NT2/D1 (cell line): ENCODE measurements around the gene ZNF441.
"Not testable (repeated sequence)": the region's sequence is repeated elsewhere in the genome, so short reads cannot be mapped to it uniquely, and the experiment has no call there.

ENCODE experiments used
- DNase-seq: peaks from one replicate; pipeline ENCODE4 v3.0.0-alpha.2; 2011; ENCODE audit warnings: low read depth, low spot score
- H3K27me3 ChIP-seq: 2 replicates; pipeline ENCODE4 v1.6.0; 2011; ENCODE audit warnings: mild to moderate bottlenecking; ENCODE audit not compliant: insufficient read length, insufficient read depth
- H3K36me3 ChIP-seq: 2 replicates; pipeline ENCODE4 v1.6.1; 2011; ENCODE audit warnings: mild to moderate bottlenecking, low read length, mixed read lengths; ENCODE audit not compliant: insufficient read depth, insufficient read length
- H3K4me1 ChIP-seq: 2 replicates; pipeline ENCODE4 v1.5.1; 2011; ENCODE audit not compliant: insufficient read depth, insufficient read length
- H3K4me3 ChIP-seq: 2 replicates; pipeline ENCODE4 v1.5.1; 2011; ENCODE audit warnings: low read depth; ENCODE audit not compliant: insufficient read length
- H3K9ac ChIP-seq: 2 replicates; pipeline ENCODE4 v1.6.0; 2011; ENCODE audit warnings: low read depth; ENCODE audit not compliant: insufficient read length
- H3K9me3 ChIP-seq: 2 replicates; pipeline ENCODE4 v1.5.1; 2011; ENCODE audit warnings: mild to moderate bottlenecking, low read length; ENCODE audit not compliant: insufficient read depth
- SUZ12 ChIP-seq: IDR thresholded peaks from 2 replicates; pipeline ENCODE4 v1.6.1; 2011; ENCODE audit not compliant: insufficient read length, insufficient read depth; ENCODE audit errors: extremely low read depth
- YY1 ChIP-seq: IDR thresholded peaks from 2 replicates; pipeline ENCODE4 v1.6.1; 2011; ENCODE audit not compliant: insufficient read length, insufficient read depth
- ZNF274 ChIP-seq: IDR thresholded peaks from 2 replicates; pipeline ENCODE4 v1.6.1; 2011; ENCODE audit warnings: mild to moderate bottlenecking, low read depth, low read length

The ZNF441 gene

GRCh38 chr19:11759805-11760204 lies 7.0 kb upstream of the ZNF441 start:
- TF ChIP-seq YY1 (no peak), SUZ12 (no peak)
- no peak overlapping the region for H3K4me3 ChIP-seq
- no peak for DNase-seq
- no peak overlapping the region for H3K9ac ChIP-seq
- no peaks in the 10 kb centered on the region for H3K36me3 ChIP-seq
- peaks cover 17% of the 10 kb centered on the region for H3K9me3 ChIP-seq
- H3K4me1 ChIP-seq, result no peaks in the 10 kb centered on the region
- H3K27me3 ChIP-seq, result no peaks in the 10 kb centered on the region

- Histone ChIP-seq H3K9ac (no peak overlapping the region), H3K36me3 (no peaks in the 10 kb centered on the region), H3K9me3 (no peaks in the 10 kb centered on the region; the same call in 1 of the 2 replicates), H3K4me1 (peaks cover 4% of the 10 kb centered on the region), H3K27me3 (peaks cover 10% of the 10 kb centered on the region), H3K4me3 (no peak overlapping the region)
- TF ChIP-seq ZNF274 (no peak), SUZ12 (no peak), YY1 (no peak)
- no peak for DNase-seq
Observed at GRCh38 chr19:11763117-11763516, 3.7 kb upstream of the ZNF441 start.

- Histone ChIP-seq H3K36me3 (no peaks in the 10 kb centered on the region), H3K27me3 (peaks cover 15% of the 10 kb centered on the region), H3K4me1 (peaks cover 4% of the 10 kb centered on the region), H3K4me3 (no peak overlapping the region), H3K9me3 (no peaks in the 10 kb centered on the region), H3K9ac (no peak overlapping the region)
- no peak for DNase-seq
- TF ChIP-seq SUZ12, result no peak
- TF ChIP-seq ZNF274, result no peak
- no peak for TF ChIP-seq YY1
Observed at GRCh38 chr19:11763611-11764010, 3.2 kb upstream of the ZNF441 start.

- TF ChIP-seq SUZ12 (no peak), YY1 (no peak), ZNF274 (no peak)
- peak overlapping the region; percentile 75 for H3K9ac ChIP-seq
- peaks cover 4% of the 10 kb centered on the region for H3K4me1 ChIP-seq
- no peak for DNase-seq
- no peaks in the 10 kb centered on the region for H3K36me3 ChIP-seq
- peak overlapping the region; percentile 84 for H3K4me3 ChIP-seq
- peaks cover 23% of the 10 kb centered on the region; the same call in 1 of the 2 replicates for H3K9me3 ChIP-seq
- H3K27me3 ChIP-seq, result peaks cover 19% of the 10 kb centered on the region
Observed at GRCh38 chr19:11767633-11768133, 883 bp downstream of the ZNF441 start.

GRCh38 chr19:11769995-11770394 lies 3.2 kb downstream of the ZNF441 start:
- Histone ChIP-seq H3K9me3 (peaks cover 27% of the 10 kb centered on the region; the same call in 1 of the 2 replicates), H3K36me3 (no peaks in the 10 kb centered on the region), H3K9ac (no peak overlapping the region), H3K4me1 (peaks cover 4% of the 10 kb centered on the region), H3K27me3 (peaks cover 19% of the 10 kb centered on the region), H3K4me3 (no peak overlapping the region)
- no peak for TF ChIP-seq ZNF274
- TF ChIP-seq SUZ12, result no peak
- TF ChIP-seq YY1, result no peak
- no peak for DNase-seq

- H3K4me1 ChIP-seq, H3K4me3 ChIP-seq, H3K36me3 ChIP-seq, DNase-seq, H3K9ac ChIP-seq: not testable (repeated sequence)
- peaks cover 19% of the 10 kb centered on the region for H3K27me3 ChIP-seq
- peaks cover 27% of the 10 kb centered on the region; the same call in 1 of the 2 replicates for H3K9me3 ChIP-seq
Observed at GRCh38 chr19:11771520-11771919, 4.7 kb downstream of the ZNF441 start.

- Histone ChIP-seq H3K36me3 (peaks cover 27% of the 10 kb centered on the region), H3K9me3 (peaks cover 50% of the 10 kb centered on the region)
- not testable (repeated sequence) for DNase-seq, H3K27me3 ChIP-seq, H3K4me3 ChIP-seq, H3K9ac ChIP-seq, H3K4me1 ChIP-seq
Observed at GRCh38 chr19:11776669-11777068, 9.9 kb downstream of the ZNF441 start.

- Histone ChIP-seq H3K36me3 (peaks cover 27% of the 10 kb centered on the region), H3K4me3 (no peak overlapping the region), H3K9me3 (peaks cover 59% of the 10 kb centered on the region), H3K27me3 (no peaks in the 10 kb centered on the region), H3K4me1 (no peaks in the 10 kb centered on the region), H3K9ac (no peak overlapping the region)
- DNase-seq, result no peak
- no peak for TF ChIP-seq SUZ12
- TF ChIP-seq YY1, result no peak
- TF ChIP-seq ZNF274, result peak; percentile 28; the same call in 1 of the 2 replicates
Observed at GRCh38 chr19:11780431-11781020, 13.7 kb downstream of the ZNF441 start.
